Prostate gland (tissue), 2 donors: ENCODE data around the gene KCNJ15.
"Not testable (repeated sequence)": the region's sequence is repeated elsewhere in the genome, so short reads cannot be mapped to it uniquely, and the experiment has no call there.

ENCODE experiments used
- CTCF ChIP-seq, 4 experiments: fragments of 200-600 bp in 2 of 4; fragments of 450-650 bp in 2 of 4; sonication (generic) in 2 of 4; IDR thresholded peaks; 1 replicate in 3 of 4; 2 replicates in 1 of 4; pipeline ENCODE4 v1.5.1; 2016 to 2019; ENCODE audit warnings: antibody characterized with exemption in 4 of 4, mild to moderate bottlenecking in 2 of 4, moderate library complexity in 2 of 4
- POLR2A ChIP-seq: fragments of 450-650 bp; IDR thresholded peaks from one replicate; pipeline ENCODE4 v1.6.1; 2016; ENCODE audit warnings: antibody characterized with exemption, mild to moderate bottlenecking
- POLR2AphosphoS5 ChIP-seq: sonication (generic); formaldehyde crosslinking; IDR thresholded peaks from one replicate; pipeline ENCODE4 v1.6.1; 2017; ENCODE audit warnings: antibody characterized with exemption

DNA sequence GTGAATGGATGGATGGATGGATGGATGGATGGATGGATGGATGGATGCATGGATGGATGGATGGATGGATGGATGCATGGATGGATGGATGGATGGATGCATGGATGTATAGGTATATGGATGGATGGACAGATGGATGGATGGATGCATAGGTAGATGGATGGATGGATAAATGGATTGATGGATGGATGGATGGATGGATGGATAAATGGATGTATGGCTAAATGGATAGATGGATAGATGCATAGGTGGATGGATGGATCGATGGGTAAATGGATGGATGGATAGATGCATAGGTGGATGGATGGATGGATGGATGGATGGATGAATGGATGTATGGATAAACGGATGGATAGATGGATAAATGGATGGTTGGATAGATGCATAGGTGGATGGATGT, 9.7 kb upstream of the KCNJ15 start:
- TF ChIP-seq CTCF (IDR thresholded peaks at IDR 0.05); POLR2AphosphoS5; POLR2A: not testable (repeated sequence)
